Left hindlimb (tissue), 1 donor: ENCODE results near the gene HNRNPA0.

Experiments used
- DNase-seq: peaks from one replicate; pipeline ENCODE4 v3.0.0-alpha.2; 2018

Gene HNRNPA0

DNA sequence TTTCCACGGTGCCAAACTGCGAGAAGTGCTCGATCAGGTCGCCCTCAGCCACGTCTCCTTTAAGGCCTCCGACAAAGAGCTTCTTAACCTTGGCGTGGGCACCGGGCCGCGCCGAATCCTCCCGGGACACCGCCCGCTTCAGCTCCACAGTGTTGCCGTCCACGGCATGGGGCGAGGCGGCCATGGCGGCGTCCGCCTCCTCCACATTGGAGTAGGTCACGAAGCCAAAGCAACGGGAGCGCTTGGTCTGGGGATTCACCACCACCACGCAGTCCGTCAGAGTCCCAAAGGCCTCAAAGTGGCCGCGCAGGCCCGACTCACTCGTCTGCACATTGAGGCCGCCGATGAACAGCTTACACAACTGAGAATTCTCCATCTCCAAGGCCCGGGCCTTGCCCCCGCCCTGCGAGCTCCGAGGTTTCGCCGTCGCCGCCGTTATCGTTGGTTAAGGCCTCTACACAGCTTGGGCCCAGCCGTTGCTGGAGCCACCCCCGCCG is 424 bp downstream of the HNRNPA0 start:
- peak; percentile 61 for DNase-seq

DNA sequence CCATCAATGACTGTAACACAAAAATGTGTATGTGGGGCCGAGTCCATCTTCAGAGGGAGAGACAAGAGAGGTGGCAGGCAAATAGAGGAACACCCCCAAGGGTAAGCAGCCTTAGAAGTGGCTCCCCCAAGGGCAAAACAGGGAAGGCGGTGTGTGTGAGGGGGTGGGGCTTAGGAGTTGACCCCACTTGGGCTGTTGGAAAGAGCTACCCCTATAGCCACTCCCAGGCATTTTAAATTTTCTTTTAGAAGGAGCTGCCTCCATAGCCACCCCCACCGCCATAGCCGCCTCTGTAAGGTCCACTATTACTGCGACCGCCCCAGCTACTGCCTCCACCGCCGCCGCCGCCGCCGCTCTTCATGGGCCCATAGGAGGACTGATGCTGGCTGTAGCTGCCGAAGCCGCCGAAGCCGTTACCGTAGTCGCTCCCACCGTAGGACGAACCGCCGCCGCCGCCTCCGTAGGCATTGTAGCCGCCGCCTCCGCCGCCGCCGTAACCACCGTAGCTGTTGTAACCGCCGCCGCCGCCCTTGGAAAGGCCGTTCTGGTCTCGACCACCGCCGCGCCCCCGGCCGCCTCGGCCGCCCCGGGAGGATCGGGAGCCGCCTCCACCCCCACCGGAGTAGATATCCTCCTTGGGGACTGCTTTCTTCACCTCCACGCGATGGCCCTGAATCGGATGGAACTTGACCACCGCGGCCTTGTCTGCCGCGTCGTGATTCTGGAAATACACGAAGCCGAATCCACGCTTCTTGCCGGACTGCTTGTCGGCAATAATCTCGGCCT is 1.1 kb downstream of the HNRNPA0 start:
- DNase-seq = peak; percentile 49

DNA sequence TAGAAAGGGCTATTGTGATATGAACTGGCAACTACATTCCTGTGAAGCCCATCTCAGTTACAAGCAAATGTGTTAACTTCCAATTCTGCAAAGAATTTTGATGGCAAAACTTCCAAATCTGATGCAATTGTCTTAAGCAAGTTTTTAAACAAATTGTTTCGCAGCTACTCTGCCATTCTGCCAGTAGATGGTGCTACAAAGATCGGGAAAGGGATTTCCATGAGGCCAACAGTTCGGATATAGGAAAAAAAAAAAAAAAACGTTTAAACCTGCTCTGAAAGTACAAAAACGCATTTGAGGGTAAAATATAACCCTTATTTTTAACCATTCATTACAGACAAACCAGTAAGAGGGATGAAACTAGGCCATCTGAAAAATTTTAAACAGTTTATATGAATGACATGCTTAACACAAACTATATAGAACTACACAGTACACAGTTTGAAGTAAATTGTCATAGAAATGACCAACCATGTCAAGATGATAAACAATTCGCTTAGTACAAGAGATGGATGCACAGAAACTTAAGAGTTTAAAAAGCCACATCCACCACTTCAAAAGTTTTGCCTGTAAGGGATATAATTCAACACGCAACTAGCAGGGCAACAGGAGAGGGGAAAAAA is 2.2 kb downstream of the HNRNPA0 start:
- no peak for DNase-seq

DNA sequence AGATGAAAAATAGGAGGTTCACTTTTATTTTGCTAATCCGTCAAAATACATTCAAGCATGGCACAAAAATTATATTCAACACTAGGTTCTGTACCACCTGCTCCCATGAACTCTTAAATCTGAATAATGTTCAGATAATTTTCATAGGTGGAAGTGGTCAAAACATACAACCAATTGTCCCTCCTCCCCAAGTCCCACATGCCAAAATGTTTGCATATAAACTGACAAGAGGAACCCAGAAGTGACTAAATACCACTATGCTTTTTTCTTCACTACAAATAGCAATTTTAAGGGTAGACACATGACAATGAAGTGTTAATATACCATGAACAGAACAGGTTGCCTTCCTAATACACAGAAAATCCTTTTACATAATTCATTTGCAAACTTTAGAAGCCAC is 3.7 kb downstream of the HNRNPA0 start:
- no peak for DNase-seq

DNA sequence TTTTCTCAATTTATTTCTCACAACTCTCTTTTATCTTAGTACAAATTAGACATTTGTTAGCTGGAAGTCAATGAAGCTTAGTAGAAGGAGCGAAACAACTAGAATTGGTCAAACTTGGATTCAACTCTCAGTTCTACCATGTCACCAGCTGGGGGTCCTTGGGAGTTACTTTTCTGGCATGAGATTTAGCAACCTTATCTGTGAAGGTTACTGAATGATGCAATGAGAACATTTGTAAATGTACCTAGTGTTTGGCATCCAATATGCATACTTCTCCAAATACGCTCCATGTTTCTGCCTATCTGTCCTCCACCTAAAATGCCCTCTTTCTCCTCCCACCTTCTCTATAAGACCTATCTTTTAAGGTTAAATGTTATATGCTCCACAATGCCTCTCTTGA is 6.3 kb downstream of the HNRNPA0 start:
- DNase-seq = no peak

DNA sequence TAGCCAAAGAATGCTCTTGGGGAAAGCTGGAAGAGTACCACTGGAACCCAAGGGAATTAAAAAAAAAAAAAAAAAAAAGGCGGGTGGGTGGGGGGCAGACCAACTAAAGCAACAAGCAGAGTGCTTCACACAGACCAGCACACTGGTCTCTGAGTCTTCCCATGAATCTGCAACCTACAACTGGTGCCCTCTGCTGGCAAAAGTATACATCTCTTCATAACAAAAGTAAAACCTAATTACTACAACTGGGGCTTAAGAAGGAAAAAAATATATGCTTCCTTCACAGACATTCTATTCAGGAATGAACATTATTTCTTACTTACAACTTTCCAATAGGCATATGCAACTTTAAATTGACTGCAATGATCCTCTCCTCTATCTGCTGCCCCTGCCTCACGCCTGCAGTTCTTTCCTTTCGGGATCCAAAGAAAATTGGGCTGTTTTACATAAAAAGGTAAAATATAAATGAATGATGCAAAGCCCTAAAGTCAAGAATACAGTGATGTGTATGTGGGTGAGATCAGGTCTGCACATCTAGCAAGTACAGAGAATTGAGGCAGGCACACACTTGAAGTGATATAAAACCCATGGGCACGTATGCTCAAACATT is 11.0 kb downstream of the HNRNPA0 start:
- peak; percentile 47 for DNase-seq

DNA sequence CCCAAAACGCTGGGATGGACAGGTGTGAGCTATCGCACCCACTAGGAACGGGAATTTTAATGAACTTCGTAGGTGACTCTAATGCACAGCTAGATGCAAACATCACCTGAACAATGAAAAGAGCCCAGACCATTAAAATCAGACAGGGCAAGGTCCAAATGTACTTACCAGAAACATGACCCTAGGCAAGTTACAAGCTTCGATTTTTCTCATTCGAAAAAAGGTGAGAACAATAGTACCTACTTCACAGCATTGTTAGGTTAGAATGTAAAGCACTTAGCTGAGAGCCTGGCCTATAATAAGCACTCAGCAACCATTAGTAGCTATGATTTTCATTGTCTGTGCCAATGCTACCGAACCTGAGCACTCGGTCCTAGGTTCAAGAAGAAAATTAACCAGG is 12.4 kb downstream of the HNRNPA0 start:
- DNase-seq = no peak

DNA sequence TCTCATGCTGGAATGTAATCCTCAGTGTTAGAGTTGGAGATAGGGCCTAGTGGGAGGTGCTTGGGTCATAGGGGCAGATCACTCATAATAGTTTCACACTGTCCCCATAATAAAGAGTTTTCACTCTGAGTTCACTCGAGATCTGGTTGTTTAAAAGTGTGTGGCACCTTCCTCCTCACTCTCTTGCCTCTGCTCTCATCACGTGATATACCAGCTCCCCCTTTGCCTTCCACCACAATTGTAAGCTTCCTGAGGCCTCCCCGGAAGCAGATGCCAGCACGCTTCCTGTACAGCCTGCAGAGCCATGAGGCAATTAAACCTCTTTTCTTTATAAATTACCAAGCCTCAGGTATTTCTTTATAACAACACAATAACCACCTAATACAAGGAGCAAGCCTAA is 14.4 kb downstream of the HNRNPA0 start:
- no peak for DNase-seq

DNA sequence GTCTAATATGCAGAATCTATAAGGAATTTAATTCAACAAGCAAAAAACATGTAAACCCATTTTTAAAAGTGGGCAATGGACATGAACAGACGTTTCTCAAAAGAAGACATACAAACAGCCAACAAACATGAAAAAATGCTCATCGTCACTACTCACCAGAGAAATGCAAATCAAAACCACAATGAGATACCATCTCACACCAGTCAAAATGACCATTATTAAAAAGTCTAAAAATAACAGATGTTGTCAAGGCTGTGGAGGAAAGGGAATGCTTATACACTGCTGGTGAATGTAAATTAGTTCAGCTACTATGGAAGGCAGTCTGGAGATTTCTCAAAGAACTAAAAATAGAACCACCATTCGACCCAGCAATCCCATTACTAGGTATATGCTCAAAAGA is 15.2 kb downstream of the HNRNPA0 start:
- no peak for DNase-seq

DNA sequence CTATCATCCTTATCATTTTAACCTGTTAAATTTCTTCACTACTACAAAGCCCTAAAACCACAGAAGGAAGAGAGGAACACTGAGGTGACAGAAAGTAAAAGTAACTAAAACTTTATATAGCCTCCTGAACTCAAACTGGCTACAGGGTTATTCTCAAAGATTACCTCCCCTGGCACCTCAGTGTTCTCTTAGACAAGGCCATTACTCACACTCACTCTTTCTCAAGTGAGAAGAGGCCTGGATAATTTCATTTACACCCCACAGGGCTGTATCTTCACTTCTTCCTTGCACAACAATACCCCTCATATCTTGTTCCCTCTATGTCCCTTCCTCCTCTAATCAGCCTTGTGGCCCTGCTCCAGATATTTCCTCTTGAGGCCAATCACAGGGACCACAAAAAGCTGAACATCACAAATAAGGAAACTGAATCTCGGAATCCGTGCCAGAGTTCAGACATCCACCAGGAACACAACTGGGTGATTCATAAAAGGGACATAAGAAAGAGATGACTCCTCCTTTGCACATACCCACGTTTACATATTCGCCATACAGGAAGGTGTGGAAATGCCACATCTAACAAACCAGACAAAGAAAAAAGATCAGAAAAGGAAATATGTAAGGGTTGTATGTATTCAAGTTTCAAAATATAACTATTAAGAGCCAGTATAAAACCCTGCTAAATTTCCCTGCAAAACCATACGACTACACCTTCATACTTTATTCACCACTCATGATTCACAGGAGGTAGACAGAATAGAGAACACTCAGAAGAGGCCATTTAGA is 16.6 kb downstream of the HNRNPA0 start:
- DNase-seq = peak; percentile 32

DNA sequence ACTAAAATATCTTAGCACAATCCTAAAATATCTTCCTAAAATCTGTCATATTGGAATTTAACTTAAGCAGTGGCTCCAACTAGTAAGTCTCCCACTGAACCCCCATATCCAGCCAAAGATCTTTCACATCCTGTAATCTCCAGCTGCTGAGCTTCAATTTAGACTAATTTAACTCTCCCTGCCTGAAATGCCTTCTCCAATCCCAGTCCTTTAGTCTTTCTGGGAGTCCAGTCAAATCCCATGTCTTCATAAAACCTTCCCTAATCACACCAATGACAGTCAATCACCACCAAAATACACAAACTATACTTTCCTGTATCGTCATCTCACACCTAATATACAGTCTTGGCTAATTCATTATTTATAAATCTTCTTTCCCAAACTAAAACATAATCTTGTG is 17.7 kb downstream of the HNRNPA0 start:
- DNase-seq = no peak

DNA sequence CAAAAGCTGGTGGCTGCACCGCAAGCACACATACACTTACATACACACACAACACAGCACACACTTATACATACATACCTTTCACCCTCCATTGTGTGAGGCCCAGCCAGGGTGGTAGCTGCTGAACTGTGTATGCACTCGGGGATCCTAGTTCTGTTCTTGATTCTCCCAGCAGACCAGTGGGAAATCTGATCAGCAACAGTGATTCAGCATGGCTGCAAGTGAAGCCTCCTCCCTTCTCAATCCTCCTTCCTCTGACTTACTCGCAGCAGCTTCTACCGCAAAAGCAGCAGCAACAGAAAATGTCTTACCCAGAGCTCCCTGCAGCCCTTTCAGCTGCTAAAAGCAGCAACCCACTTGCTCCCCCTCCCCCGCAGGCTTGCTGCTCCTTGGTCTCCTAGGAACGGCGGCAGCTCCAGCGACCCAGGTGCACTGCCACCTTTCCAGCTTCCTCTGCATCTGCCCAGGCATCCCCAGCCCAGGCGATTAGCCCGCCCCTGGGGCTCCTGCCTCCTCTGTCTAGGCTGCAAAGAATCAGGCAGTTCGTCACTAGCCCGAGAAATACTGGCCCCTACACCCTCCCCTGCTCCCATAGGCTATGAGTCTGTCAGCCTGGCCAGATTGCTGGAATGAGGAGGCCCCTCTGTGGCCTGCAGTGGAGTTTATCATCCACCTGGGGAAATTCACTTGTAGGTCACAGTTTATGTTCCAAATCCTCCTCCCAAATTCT is 18.4 kb downstream of the HNRNPA0 start, which contains the start of gene KLHL3:
TSS of gene KLHL3 (minus strand) at position 535 of the 730 bp plus-strand sequence. CDS start at position 92, 443 bp downstream.
- peak; percentile 56 for DNase-seq

DNA sequence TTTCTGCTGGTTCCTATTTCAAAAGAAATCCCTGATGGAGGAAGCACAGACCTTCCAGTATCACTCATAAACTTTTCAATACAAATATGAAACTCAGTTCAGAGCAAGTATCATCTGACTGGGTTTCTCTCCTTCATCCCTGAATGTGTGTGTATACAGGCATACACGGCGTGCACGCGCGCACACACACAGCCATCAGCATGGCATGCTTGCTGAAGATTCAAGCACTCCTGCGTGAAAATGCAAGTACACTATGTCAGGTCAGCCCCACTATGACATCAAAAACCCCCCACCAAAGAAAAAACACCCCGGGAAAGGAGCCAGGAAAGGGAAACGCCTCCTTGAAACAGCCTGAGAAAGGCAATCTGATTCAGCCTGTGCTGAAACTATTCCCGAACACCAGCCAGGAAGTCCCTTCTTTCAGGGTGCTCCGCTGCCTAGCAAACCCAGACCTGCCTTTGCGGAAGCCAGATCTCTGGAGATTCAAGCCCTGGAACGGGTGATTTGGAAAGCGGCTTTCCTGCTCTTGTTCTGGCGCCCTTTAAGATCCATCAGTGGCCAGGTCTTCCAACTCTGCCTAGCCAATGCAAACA is 19.1 kb downstream of the HNRNPA0 start:
- DNase-seq = peak; percentile 44

DNA sequence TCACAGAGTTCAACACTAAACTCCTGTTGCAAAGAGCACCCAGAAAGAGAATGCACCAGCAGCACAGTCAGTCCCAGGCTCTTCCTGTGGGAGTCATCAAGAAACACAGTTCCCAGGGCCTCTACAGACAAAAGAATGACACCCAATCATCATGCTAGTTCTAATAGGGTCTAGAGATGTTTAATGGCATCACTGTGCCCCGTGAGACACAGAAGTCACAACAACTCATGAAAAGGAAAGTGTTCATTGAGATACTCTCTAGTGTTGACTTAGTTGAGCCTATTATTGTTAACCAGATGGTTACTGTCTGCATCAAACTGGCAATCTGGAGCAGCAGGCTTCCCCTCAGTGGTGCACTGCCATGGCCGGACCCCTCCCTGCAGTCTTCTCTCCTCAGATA is 19.8 kb downstream of the HNRNPA0 start:
- no peak for DNase-seq

DNA sequence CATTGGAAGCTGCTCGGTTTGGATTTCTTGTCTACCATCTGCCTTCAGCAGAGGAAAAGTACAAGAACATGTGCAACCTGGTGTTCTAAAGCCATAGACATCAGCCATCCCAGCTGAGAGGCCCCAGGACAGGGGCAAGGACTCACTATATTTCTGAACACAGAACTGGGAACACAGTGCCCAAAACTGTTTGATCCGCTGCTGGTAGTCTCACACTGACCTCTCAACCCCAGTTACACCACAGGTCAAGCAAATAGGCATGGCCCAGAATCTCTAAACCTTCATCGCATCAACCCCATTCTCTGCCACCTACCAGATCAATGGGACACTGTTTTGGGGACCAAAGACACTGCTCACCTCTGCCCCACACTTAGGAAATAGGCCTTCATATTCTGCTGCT is 20.2 kb downstream of the HNRNPA0 start:
- DNase-seq = no peak

DNA sequence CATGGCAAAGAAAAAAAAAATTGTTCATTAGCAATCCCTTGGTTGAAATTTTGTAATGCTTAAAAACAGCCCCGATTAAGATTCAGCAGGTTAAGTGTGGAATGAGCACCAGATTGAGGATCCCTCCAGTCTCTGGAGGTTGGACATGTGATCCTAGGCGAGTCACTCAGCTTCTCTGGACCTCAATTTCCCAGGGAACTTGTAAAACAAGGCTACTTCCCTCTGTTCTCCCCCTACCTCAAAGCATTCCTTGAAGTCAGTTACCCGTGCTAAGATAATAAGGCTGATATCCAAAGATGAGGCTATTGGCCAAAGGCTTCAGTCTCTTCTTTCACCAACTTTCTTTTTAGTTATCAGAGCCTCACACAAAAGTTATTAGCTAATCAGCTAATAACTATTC is 21.2 kb downstream of the HNRNPA0 start:
- DNase-seq = no peak

DNA sequence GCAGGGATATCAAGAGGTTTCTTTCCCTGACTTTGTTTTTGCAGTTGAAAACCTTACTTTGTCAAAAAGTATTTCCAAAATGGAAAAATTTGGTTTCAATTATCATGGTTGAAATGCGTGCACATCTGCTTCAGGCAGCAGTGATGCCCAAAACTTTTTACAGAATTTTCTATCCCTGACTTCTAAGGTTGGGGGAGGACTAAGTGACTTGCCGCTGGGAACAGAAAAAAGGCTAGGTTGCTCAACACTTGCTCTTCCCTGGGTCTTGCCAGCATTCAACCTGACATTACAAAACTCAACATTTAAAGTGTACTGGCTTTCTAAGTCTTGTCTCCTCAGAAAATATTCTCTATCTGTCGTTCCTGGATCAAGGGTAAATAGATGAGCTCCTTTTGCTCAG is 23.0 kb downstream of the HNRNPA0 start:
- DNase-seq = no peak

DNA sequence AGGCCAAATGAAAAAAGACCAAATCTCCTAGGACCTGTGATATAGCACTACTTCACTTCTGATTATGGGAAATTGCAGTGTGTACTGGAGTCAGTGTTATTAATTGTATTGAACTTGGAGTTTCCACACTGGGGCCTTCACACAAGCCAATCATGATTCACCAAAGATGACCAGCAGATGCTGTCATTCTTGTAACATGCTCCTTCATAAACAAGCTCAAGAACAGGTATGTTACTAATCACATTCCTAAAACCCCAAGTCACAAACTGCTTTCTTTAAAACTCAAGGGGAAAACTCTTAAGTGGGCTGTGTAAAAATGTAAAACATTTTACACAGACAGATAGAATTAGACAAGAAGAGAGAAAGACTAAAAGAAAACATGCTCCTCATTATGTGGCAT is 23.8 kb downstream of the HNRNPA0 start:
- no peak for DNase-seq

DNA sequence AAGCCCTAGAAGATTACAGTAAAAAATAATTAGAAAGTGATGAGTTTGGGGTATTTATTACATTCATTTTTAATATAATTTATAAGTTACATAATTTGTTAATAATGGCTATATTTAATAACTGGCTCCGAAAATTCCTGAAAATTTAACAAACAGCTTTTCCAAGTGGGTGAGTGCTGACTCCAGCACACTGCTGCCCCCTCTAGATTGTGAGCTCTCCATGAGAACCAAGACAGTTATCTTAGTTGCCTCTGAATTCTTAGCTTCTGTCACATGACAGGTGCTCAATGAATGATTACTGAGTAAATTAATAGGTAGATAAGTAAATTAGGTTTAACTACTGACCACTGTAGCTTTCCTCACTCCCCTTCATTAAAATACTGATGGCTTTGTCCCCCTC is 26.1 kb downstream of the HNRNPA0 start:
- no peak for DNase-seq

DNA sequence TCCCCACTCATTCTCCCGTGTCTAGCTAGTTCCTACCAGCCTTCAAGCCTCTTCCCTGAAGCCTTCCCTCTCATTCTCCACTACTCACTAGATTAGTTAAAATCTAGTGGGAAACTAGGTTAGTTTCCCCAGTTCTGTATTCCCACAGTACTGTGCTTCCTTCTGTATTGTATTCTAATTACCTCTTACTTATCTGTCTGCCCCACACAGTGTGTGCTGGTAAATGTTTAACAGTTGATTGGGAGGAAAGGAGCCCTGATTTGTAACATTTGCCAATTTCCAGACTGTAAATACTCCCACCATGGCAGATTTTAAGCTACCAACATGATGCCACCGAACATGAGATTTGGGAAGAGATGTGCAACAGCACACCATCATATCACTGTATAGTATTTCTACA is 26.5 kb downstream of the HNRNPA0 start:
- no peak for DNase-seq

DNA sequence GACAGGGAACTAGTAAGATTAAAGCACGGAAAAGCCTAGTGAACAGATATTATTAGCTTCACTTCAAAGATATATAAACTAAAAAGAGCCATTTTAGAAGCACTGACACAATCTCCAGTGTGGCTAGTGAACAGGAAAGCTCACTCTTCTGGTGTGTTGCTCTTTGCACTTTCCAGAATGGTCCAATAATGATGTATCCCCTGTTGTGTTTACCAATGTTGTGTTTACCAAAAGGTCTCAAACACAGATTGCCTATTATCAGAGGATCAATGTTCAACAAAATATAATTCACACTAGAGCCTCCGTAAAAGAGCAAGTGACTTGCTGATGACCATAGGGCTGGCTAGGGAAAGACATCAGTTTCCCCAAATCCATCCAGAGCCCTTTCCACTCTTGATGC is 29.9 kb downstream of the HNRNPA0 start:
- DNase-seq = no peak

DNA sequence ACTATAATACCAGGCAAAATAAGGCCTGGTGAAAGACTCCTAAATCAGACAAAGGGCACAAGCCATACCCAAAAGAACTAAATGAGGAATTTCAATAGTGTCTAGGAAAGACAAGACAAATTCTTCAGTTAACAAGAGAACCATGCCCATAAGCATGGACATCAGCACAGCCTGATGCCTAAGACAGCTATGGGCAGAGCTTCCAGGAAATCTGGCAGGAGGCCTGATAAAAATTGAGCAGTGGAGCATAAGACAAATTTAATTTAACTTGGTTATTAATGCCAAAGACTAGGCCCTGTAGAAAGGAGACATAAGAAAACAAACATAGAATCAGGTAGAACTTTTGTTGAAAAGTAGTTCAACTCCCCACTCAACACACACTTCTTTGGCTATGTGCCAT is 35.6 kb downstream of the HNRNPA0 start:
- no peak for DNase-seq
